Measurements from ENCODE around the gene DDX47.
"Not testable (repeated sequence)": the region's sequence is repeated elsewhere in the genome, so short reads cannot be mapped to it uniquely, and the experiment has no call there.

Gene DDX47

DNA sequence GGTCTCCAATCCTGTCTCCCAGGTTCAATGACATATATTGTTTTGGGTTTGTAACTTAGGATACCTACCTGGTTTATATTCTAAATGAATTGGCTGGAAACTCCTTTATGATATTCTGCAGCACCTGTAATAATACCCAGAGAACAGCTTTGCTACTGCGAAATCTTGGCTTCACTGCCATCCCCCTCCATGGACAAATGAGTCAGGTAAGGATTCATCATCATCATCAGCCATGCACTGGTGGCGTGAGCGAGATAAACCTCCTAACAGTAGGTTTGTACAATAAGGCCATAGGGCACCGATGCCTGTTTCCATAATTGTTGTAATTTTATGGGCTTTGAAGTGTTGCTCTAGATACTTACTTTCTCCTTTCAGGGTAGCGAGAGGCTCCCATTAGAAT lies 10.7 kb downstream of the DDX47 start:
- FAIRE-seq, result no peak

DNA sequence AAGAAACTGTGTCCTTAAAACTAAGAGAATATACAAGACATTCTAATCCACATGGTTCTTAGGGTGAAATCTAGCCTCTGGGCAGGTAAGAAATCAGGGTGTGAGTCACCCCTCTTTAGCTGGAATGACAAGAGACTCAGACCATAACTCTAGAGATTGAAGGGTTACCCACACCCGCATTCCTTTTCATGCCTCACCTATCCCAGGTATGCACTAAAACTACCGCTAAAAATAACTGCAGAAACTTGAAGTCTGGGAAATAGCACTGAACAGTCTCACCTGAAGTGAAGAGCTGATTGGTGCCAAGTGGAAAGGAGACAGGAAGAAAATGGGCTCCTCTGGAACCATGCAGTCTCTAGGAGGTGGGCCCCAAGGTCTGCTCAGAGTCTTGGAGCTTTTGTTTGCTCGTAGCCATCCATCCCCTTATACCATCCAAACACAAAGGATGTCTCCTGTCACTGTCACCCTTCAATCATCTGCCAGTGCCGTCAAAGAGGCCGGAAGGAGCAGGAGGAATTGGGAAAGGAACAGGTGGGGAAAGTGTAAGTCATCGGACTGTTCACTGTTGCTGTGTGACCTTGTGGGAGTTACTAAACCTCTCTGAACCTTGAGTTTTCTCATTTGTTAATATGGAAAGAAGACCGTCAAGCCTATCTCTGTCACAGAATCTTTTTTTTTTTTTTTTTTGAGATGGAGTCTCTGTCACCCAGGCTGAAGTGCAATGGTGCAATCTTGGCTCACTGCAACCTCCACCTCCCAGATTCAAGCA lies 22.4 kb downstream of the DDX47 start:
- FAIRE-seq, result no peak

DNA sequence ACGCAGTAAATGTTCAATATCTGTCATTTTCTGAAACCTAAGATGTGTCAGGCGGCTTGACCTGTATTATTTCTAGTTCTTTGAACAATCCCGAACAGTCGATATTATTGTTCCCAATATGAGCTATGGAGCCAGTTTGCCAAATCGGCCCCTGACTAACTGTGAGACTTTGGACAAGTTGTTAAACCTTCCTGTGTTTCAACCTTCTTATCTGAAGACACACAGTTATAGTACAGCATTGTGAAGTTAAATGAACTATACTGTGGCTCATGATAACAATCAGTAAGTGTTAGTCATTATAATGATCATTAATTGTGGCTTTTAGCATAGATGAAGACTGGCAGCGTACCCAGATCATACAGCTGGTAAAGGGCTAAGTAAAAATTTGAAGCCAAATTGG lies 23.4 kb downstream of the DDX47 start:
- FAIRE-seq, result no peak

GRCh38 chr12:12837025-12837812 lies 24.1 kb downstream of the DDX47 start:
- FAIRE-seq, result peak; percentile 32

DNA sequence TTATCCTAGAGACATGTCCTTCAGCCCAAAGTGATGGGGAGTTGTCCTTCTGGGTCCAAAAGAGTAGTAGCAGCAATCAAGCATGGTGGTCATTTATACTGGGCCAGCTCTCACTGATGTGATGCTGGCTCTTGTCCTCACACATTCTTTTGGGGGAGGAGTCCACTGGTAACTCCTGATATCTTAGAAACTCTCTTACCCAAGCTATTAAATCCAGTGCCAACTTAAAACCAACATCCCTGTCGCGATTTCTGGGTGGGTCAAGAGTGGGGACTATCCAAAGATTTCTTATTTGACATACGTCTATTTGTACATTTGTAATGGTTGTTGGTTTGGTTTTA lies 24.6 kb downstream of the DDX47 start:
- no peak for FAIRE-seq

GRCh38 chr12:12839003-12839395 lies 25.9 kb downstream of the DDX47 start:
- no peak for FAIRE-seq

- FAIRE-seq, result not testable (repeated sequence)
Measured at GRCh38 chr12:12839439-12839838, 26.3 kb downstream of the DDX47 start.

DNA sequence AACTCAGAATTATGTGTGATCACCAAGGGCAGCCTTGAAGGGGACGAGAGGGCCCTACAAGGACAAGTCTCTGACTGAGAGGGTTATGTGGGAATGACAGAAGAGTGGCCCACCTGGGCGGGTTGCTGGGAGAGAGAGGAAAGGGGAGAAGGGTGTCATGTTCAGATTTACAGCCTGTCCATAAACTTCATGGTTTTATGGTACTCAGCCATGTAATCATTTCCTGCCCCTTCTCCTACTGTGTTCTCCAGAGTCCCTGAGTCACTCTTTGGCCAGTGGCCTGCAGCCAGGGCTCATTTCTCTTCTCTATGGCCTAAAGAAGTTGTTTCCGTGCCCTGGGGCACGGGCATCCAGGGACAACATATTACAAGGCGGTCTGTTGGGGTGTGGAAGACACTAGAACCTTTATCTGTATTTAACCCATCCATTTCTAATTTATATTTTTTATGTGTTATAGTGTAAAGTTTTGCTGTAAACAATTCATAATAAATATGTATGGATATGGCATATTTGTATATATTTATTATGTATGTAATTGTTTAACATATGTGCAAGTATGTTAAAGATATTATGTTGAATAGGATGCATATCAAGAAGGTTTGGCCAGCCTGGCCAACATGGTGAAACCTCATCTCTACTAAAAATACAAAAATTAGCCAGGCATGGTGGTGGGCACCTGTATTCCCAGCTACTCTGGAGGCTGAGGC lies 26.9 kb downstream of the DDX47 start:
- no peak for FAIRE-seq

- no peak for FAIRE-seq
Measured at GRCh38 chr12:12840580-12840899, 27.4 kb downstream of the DDX47 start.

DNA sequence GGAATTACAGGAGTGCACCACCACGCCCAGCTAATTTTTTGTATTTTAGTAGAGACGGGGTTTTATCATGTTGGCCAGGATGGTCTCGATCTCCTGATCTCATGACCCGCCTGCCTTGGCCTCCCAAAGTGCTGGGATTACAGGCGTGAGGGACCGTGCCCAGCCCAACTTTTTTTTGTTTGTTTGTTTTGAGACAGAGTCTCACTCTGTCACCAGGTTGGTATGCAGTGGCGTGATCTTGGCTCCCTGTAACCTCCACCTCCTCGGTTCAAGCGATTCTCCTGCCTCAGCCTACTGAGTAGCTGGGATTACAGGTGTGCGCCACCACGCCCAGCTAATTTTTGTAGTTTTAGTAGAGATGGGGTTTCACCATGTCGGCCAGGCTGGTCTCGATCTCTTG lies 28.3 kb downstream of the DDX47 start:
- not testable (repeated sequence) for FAIRE-seq

- FAIRE-seq, result no peak
Measured at GRCh38 chr12:12845794-12846243, 32.7 kb downstream of the DDX47 start.

DNA sequence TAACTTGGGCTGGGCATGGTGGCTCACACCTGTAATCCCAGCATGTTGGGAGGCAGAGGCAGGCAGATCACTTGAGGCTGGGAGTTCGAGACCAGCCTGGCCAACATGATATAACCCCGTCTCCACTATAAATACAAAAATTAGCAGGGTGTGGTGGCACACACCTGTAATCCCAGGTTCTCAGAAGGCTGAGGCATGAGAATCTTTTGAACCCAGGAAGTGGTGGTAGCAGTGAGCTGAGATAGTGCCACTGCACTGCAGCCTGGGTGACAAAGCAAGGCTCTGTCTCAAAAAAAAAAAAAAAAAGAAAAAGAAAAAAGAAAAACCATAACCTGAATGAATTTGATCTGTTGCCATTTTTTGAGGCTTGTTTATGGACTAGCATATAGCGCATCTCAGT lies 33.6 kb downstream of the DDX47 start:
- FAIRE-seq, result not testable (repeated sequence)

DNA sequence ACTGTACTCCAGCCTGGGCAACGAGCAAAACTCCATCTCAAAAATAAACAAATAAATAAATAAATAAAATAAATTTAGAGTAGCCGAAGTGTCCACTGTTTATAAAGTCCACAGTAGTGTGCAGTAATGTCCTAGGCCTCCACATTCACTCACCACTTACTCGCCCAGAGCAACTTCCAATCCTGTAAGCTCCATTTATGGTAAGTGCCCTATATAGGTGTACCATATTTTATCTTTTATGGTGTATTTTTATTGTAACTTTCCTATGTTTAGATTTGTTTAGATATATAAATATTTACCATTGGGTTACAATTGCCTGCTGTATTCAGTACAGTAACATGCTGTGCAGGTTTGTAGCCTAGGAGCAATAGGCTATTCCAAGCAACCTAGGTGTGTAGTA lies 40.3 kb downstream of the DDX47 start:
- no peak for FAIRE-seq

GRCh38 chr12:12859690-12860089 lies 46.5 kb downstream of the DDX47 start:
- FAIRE-seq, result no peak

- FAIRE-seq, result no peak
Measured at GRCh38 chr12:12864243-12864642, 51.1 kb downstream of the DDX47 start.

- FAIRE-seq, result no peak
Measured at GRCh38 chr12:12868477-12869235, 55.5 kb downstream of the DDX47 start.

DNA sequence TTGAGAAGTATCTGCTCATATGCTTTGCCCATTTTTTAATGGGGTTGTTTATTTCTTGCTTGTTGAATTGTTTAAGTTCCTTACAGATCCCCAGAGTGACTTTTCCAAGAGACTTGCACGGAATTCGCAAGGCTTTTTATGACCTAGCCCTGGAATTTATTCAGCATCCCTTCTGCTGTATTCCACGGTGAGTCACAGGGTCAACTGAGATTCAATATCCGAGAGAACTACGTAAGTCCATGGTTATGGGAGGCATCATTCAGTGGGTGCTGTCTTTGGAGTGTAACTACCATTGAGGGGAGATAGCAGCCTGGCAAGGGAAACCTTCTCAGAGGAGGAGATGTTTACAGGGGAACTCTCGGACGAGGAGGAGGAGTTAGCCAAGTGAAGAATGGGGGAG lies 57.3 kb downstream of the DDX47 start:
- FAIRE-seq, result no peak

- FAIRE-seq, result no peak
Measured at GRCh38 chr12:12871587-12872138, 58.5 kb downstream of the DDX47 start.

DNA sequence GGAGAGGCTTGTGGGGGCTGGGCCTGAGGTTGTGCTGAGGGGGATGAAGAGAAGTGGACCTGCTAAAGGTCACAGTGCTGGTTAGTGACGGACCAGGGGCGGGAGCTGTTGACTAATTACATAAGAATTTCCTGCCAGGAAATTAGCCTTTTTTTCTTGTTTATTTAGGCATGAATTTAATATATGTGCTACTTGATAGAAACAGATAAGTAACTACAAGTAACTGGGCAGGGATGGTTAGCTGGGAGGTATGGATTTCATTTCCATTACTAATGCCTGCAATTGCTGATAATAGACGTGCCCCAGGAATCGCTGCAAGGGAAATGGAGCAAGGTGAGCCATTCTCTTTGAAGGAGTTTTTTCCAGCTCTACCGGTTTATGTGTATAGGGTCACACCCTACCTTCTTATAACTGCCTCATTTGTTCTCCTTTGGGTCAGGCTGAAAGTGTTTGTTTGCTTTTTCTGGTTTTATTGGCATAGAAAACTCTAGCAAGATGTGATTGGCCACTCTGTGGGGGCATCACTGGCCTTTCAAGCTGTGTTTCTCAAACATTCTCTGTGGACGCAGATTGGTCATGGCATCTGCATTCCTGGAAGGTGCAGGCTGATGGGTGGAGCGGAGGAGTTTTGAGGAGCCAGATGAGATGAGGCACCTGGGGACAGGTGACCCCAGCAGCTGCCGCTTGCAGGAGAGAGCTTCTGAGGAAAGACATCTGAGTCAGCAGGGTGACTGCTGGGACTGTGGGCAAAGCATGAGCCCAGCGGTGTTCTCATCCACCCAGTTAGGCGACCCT lies 59.2 kb downstream of the DDX47 start:
- FAIRE-seq, result no peak

- FAIRE-seq, result no peak
Measured at GRCh38 chr12:12872934-12873275, 59.8 kb downstream of the DDX47 start.

GRCh38 chr12:12874029-12874428 lies 60.9 kb downstream of the DDX47 start:
- FAIRE-seq, result no peak

- not testable (repeated sequence) for FAIRE-seq
Measured at GRCh38 chr12:12875301-12875700, 62.2 kb downstream of the DDX47 start.
